ENCODE data around the gene SYMPK.
"Not testable (repeated sequence)": the region's sequence is repeated elsewhere in the genome, so short reads cannot be mapped to it uniquely, and the experiment has no call there.

SYMPK gene

GRCh38 chr19:45885556-45886426 lies 22.8 kb upstream of the SYMPK start, which contains the start of gene IRF2BP1:
TSS of gene IRF2BP1 (minus strand) at chr19:45886141. CDS start at chr19:45885774, 367 bp downstream.
- peak; percentile 96 for DNase-seq (ENCODE audit: low read depth)

- DNase-seq (ENCODE audit: low read depth) = no peak
Observed at GRCh38 chr19:45884682-45885555, 22.0 kb upstream of the SYMPK start.

- no peak for DNase-seq (ENCODE audit: low read depth)
Observed at GRCh38 chr19:45883881-45884681, 21.1 kb upstream of the SYMPK start.

GRCh38 chr19:45883586-45883880 lies 20.6 kb upstream of the SYMPK start:
- no peak for DNase-seq (ENCODE audit: low read depth)

GRCh38 chr19:45882652-45883585 lies 20.0 kb upstream of the SYMPK start:
- DNase-seq (ENCODE audit: low read depth) = peak; percentile 87

GRCh38 chr19:45881909-45882528 lies 19.1 kb upstream of the SYMPK start:
- no peak for DNase-seq (ENCODE audit: low read depth)

- DNase-seq (ENCODE audit: low read depth) = no peak
Observed at GRCh38 chr19:45881082-45881908, 18.3 kb upstream of the SYMPK start.

GRCh38 chr19:45879971-45880370 lies 17.0 kb upstream of the SYMPK start:
- no peak for DNase-seq (ENCODE audit: low read depth)

- DNase-seq (ENCODE audit: low read depth) = no peak
Observed at GRCh38 chr19:45879055-45879454, 16.1 kb upstream of the SYMPK start.

- no peak for DNase-seq (ENCODE audit: low read depth)
Observed at GRCh38 chr19:45878043-45878794, 15.3 kb upstream of the SYMPK start.

- DNase-seq (ENCODE audit: low read depth) = no peak
Observed at GRCh38 chr19:45876411-45877197, 13.7 kb upstream of the SYMPK start.

GRCh38 chr19:45876161-45876410 lies 13.1 kb upstream of the SYMPK start:
- DNase-seq (ENCODE audit: low read depth) = no peak

GRCh38 chr19:45874620-45874966 lies 11.6 kb upstream of the SYMPK start:
- no peak for DNase-seq (ENCODE audit: low read depth)

GRCh38 chr19:45873219-45873772 lies 10.3 kb upstream of the SYMPK start:
- DNase-seq (ENCODE audit: low read depth) = no peak

GRCh38 chr19:45872095-45872919 lies 9.4 kb upstream of the SYMPK start:
- no peak for DNase-seq (ENCODE audit: low read depth)

GRCh38 chr19:45870798-45871197 lies 7.9 kb upstream of the SYMPK start:
- DNase-seq (ENCODE audit: low read depth) = no peak

GRCh38 chr19:45867241-45867640 lies 4.3 kb upstream of the SYMPK start:
- DNase-seq (ENCODE audit: low read depth) = not testable (repeated sequence)

Data from iris pigment epithelial cell (primary cell).